Lower lobe of right lung (tissue), 2 donors: Measurements from ENCODE around the gene DVL1. TPM values are rescaled to one million over a fixed set of nuclear protein-coding genes. Genes with fewer than 3 reads are reported as not detected.
A peak's percentile ranks its signal among the peaks of the same experiment; 100 is the strongest.

Experiments used
- ATAC-seq, 2 donors: fragments of 200-7000 bp; cut with Tn5 transposase; one replicate each; pipeline ENCODE4 v1.9.1; 2020 to 2022; ENCODE audit warnings: mild to moderate bottlenecking in 2 of 2, moderate library complexity in 2 of 2
- DNase-seq: peaks from one replicate; pipeline ENCODE4 v3.0.0-alpha.2; 2020
- H3K27ac ChIP-seq: fragments of 200-600 bp; one replicate; pipeline ENCODE4 v1.8.0; 2022
- H3K27me3 ChIP-seq: fragments of 200-600 bp; one replicate; pipeline ENCODE4 v1.8.0; 2022; ENCODE audit warnings: low read depth
- H3K36me3 ChIP-seq: fragments of 200-600 bp; one replicate; pipeline ENCODE4 v1.8.0; 2022; ENCODE audit warnings: mild to moderate bottlenecking
- H3K4me1 ChIP-seq: fragments of 200-600 bp; one replicate; pipeline ENCODE4 v1.8.0; 2022
- H3K4me3 ChIP-seq: fragments of 200-600 bp; one replicate; pipeline ENCODE4 v1.8.0; 2022; ENCODE audit warnings: mild to moderate bottlenecking
- H3K9me3 ChIP-seq: fragments of 200-600 bp; one replicate; pipeline ENCODE4 v1.8.0; 2022
- intact Hi-C: fragments of 100-400 bp; cut with DNase I; formaldehyde crosslinking; loops from one replicate; pipeline ENCODE4 v1.11.0; 2022
- total RNA-seq: library from RNA; stranded (reverse); fragmentation: NEBNext Ultra II Directional; extraction: Animal tissue kit (Norgen Biotek cat#: 25700); gene quantifications from one replicate; pipeline ENCODE4 v1.2.1, GENCODE V29; 2021
- TF ChIP-seq, protein P1 (sequence below): fragments of 200-600 bp; IDR thresholded peaks from one replicate; pipeline ENCODE4 v1.8.0; 2022; ENCODE audit warnings: antibody characterized with exemption, mild to moderate bottlenecking
- donor health status: DM: no; HTN: yes; CAD: no; lungs with severe emphysema.

Gene DVL1
- total RNA-seq, 1 donor from 2014 or later, result 60.4 TPM

DNA sequence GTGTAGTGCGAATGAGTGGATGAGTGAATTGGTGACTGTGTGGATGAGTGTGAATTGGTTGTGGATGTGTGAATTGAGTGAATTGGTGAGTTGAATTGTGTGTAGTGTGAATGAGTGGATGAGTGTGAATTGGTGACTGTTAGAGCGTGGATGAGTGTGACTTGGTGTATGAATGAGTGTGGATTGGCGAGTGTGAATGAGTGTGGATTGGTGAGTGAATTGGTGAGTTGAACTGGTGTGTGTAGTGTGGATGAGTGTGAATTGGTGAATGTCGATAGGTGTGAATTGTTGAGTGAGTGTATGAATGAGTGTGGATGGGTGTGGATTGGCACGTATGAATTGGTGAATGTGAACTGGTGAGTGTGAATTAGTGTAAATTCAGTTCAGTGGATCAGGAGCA lies 18.1 kb upstream of the DVL1 start:
- ATAC-seq (no peak), DNase-seq (no peak)
- no peak overlapping the region for H3K27ac ChIP-seq
- intact Hi-C loops, result no loop called here
- H3K36me3 ChIP-seq, result no peaks in the 10 kb centered on the region
- H3K27me3 ChIP-seq, result no peaks in the 10 kb centered on the region
- TF ChIP-seq, protein P1, sequence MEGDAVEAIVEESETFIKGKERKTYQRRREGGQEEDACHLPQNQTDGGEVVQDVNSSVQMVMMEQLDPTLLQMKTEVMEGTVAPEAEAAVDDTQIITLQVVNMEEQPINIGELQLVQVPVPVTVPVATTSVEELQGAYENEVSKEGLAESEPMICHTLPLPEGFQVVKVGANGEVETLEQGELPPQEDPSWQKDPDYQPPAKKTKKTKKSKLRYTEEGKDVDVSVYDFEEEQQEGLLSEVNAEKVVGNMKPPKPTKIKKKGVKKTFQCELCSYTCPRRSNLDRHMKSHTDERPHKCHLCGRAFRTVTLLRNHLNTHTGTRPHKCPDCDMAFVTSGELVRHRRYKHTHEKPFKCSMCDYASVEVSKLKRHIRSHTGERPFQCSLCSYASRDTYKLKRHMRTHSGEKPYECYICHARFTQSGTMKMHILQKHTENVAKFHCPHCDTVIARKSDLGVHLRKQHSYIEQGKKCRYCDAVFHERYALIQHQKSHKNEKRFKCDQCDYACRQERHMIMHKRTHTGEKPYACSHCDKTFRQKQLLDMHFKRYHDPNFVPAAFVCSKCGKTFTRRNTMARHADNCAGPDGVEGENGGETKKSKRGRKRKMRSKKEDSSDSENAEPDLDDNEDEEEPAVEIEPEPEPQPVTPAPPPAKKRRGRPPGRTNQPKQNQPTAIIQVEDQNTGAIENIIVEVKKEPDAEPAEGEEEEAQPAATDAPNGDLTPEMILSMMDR, result no peak
- no peaks in the 10 kb centered on the region for H3K9me3 ChIP-seq
- peaks cover 14% of the 10 kb centered on the region for H3K4me1 ChIP-seq
- H3K4me3 ChIP-seq, result no peak overlapping the region

DNA sequence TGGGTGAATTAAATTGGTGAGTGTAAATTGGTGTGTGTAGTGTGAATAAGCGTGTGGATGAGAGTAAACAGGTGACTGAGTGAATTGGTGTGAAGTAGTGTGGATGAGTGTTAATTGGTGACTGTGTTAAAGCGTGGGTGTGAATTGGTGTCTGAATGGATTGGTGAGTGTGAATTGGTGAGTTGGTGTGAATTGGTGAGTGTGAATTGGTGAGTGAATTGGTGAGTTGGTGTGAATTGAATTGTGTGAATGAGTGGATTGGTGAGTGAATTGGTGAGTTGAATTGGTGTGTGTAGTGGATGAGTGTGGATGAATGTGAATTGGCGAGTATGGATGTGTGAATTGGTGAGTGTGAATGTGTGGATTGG lies 17.5 kb upstream of the DVL1 start:
- no peaks in the 10 kb centered on the region for H3K27me3 ChIP-seq
- H3K36me3 ChIP-seq, result no peaks in the 10 kb centered on the region
- TF ChIP-seq, protein P1, result no peak
- no peak overlapping the region for H3K4me3 ChIP-seq
- intact Hi-C loops, result no loop called here
- ATAC-seq (no peak), DNase-seq (no peak)
- no peak overlapping the region for H3K27ac ChIP-seq
- no peaks in the 10 kb centered on the region for H3K9me3 ChIP-seq
- H3K4me1 ChIP-seq, result peaks cover 7% of the 10 kb centered on the region

DNA sequence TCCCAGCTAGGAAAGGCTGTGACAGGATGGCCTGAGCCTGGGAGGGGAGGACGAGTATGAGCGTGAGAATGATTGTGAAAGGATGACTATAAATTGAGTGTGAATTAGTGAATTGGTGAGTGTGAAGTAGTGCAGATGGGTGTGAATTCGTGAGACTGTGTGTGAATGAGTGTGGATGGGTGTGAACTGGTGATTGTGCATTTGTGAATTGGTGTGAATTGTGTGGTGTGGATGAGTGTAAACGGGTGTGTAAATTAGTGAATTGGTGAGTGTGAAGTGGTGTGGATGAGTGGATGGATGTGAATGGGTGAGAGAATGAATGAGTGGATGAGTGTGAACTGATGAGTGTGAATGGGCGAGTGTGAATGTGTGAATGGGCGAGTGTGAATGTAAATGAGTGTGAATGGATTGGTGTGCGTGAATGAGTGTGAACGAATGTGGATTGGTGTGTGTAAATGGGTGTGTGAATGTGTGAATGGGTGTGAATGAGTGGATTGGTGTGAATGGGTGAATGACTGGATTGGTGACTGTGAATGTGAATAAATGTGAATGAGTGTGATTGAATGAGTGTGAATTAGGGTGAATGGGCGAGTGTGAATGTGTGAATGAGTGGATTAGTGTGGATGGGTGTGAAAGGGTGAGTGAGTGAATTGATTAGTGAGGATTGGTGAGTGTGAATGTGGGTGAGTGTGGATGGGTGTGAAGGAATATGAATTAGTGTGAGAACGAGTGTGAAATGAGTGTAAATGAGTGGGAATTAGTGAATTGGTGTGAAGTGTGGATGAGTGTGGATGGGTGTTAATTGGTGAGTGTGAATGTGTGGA lies 16.9 kb upstream of the DVL1 start:
- Histone ChIP-seq H3K4me1 (peaks cover 3% of the 10 kb centered on the region), H3K9me3 (no peaks in the 10 kb centered on the region), H3K27me3 (no peaks in the 10 kb centered on the region), H3K36me3 (no peaks in the 10 kb centered on the region), H3K4me3 (no peak overlapping the region), H3K27ac (no peak overlapping the region)
- ATAC-seq (no peak), DNase-seq (no peak)
- intact Hi-C loops, result no loop called here
- TF ChIP-seq, protein P1, result no peak

DNA sequence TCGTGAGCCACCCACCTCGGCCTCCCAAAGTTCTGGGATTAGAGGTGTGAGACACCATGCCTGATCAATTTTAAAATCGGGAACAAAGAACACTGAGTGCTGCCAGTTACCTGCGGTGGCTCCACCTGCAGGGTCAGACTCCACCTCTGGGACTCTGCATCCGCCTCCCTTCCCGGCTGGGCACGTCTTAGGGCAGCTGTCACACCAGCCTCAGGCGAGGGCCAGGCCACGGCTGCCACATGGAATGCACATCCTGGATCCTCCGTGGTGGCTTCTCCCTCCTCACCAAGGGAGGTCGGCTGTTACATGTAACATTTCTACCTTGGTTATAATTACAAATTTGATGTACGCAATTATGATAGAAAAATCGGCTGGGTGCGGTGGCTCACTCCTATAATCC lies 15.0 kb upstream of the DVL1 start:
- no peak overlapping the region for H3K27ac ChIP-seq
- ATAC-seq, result no peak

DNA sequence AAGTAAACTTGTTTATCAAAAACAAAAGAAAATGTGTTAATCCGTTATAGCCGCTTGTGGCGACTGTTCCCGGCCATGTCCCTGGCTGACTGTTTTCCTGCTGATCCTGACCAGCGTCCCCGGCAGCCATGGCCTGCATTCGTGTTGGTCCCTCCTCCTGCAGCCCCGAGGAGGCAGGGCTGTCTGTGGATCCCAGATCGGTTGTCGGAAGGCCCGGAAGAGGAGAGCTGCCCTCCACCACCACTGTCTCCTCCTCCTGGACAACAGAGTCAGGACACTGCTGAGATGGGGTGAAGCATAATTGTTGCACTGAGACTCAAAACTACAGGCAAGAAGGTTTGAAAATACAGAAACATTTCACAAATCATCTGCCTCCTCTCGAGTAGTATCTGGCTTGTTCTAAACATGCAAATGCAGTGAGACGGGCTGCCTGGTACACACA lies 12.8 kb upstream of the DVL1 start:
- Histone ChIP-seq H3K27me3 (peaks cover 22% of the 10 kb centered on the region), H3K4me3 (no peak overlapping the region), H3K27ac (peak overlapping the region; percentile 64), H3K4me1 (peaks cover 27% of the 10 kb centered on the region), H3K9me3 (no peaks in the 10 kb centered on the region), H3K36me3 (no peaks in the 10 kb centered on the region)
- TF ChIP-seq, protein P1, result no peak
- DNase-seq (no peak), ATAC-seq (no peak)
- intact Hi-C loops, result no loop called here

More for the DNA sequence above, 15.0 kb upstream of the DVL1 start:
- intact Hi-C loops, result no loop called here
- no peak for DNase-seq
- Histone ChIP-seq H3K4me3 (no peak overlapping the region), H3K36me3 (no peaks in the 10 kb centered on the region), H3K27me3 (peaks cover 3% of the 10 kb centered on the region), H3K9me3 (no peaks in the 10 kb centered on the region), H3K4me1 (peaks cover 19% of the 10 kb centered on the region)
- TF ChIP-seq, protein P1, result no peak
